Cardiac fibroblast (primary cell): Measurements from ENCODE around the gene FAM89A.

Experiments
- DNase-seq, 2 donors: peaks; one replicate each; pipeline versions ENCODE4 v3.0.0 to v3.0.0-alpha.2; 2010; ENCODE audit warnings: low read depth in 2 of 2
- H3K4me3 ChIP-seq, 2 donors: replicated peaks in 1 of 2; 1 replicate in 1 of 2; 2 replicates in 1 of 2; pipeline ENCODE4 v1.5.1; 2011; ENCODE audit warnings: low read depth in 2 of 2, low read length in 2 of 2, mild to moderate bottlenecking in 2 of 2, moderate library complexity in 1 of 2
- CTCF ChIP-seq: IDR thresholded peaks from one replicate; pipeline ENCODE4 v1.5.1; 2011; ENCODE audit warnings: low read depth, mild to moderate bottlenecking, low read length, inconsistent platforms

Gene FAM89A

GRCh38 chr1:231040019-231040799 lies at the start of gene FAM89A:
FAM89A (minus strand) TSS chr1:231040254; CDS start chr1:231040211, 43 bp downstream.
- peak within 1 kb of the TSS; percentile 57 to 61 for H3K4me3 ChIP-seq
- peak in 1 of 2 donors; percentile 54 for DNase-seq
- TF ChIP-seq CTCF, result no peak

GRCh38 chr1:231084353-231084752 lies 44.3 kb upstream of the FAM89A start:
- no peak for TF ChIP-seq CTCF

DNA sequence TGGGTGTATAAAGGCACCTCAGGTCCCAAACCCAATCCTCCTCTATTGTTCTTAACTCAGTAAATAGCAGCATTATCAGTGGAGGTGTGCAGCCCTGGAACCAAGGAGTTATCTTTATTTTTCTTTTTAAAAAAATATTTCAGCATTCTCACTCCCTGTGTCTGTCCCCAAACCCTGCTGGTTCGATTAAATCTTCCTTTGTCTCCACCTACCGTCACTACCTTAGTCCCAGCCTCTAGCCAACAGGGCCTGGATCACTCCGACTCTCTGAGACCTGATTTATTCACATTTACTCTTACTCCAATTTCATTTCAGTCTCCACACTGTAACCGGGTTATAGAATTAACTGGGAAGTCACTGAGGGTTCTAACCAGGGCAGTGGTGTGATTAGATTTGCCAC lies 39.1 kb upstream of the FAM89A start:
- no peak for DNase-seq
- TF ChIP-seq CTCF, result no peak

More at GRCh38 chr1:231084353-231084752, 44.3 kb upstream of the FAM89A start:
- DNase-seq, result no peak
- no peak overlapping the region for H3K4me3 ChIP-seq

GRCh38 chr1:231078250-231078649 lies 38.2 kb upstream of the FAM89A start:
- DNase-seq, result no peak
- H3K4me3 ChIP-seq, result no peak overlapping the region
- no peak for TF ChIP-seq CTCF

More for the DNA sequence above, 39.1 kb upstream of the FAM89A start:
- H3K4me3 ChIP-seq, result no peak overlapping the region

GRCh38 chr1:231076802-231077201 lies 36.7 kb upstream of the FAM89A start:
- TF ChIP-seq CTCF, result no peak
- no peak for DNase-seq
- H3K4me3 ChIP-seq, result no peak overlapping the region

GRCh38 chr1:231075497-231075896 lies 35.4 kb upstream of the FAM89A start:
- H3K4me3 ChIP-seq, result no peak overlapping the region
- no peak for TF ChIP-seq CTCF
- DNase-seq, result no peak
